GM21619 (cell line): ENCODE data around the gene ZNF740.
"Not testable (repeated sequence)": the region's sequence is repeated elsewhere in the genome, so short reads cannot be mapped to it uniquely, and the experiment has no call there.

Source experiments
- ATAC-seq: cut with Tn5 transposase; IDR thresholded peaks from one replicate; pipeline ENCODE4 v1.9.1; 2021; ENCODE audit not compliant: unreplicated experiment

Gene ZNF740

GRCh38 chr12:53180220-53180930, at the start of gene ZNF740, which contains the start of gene CSAD:
ZNF740 (plus strand) TSS chr12:53180722; CDS start chr12:53181984, 1,262 bp downstream.
CSAD (minus strand) TSS chr12:53180925; CDS start chr12:53173470, 7,455 bp downstream.
- ATAC-seq = peak; percentile 89

GRCh38 chr12:53131844-53132243, 48.7 kb upstream of the ZNF740 start:
- no peak for ATAC-seq

DNA sequence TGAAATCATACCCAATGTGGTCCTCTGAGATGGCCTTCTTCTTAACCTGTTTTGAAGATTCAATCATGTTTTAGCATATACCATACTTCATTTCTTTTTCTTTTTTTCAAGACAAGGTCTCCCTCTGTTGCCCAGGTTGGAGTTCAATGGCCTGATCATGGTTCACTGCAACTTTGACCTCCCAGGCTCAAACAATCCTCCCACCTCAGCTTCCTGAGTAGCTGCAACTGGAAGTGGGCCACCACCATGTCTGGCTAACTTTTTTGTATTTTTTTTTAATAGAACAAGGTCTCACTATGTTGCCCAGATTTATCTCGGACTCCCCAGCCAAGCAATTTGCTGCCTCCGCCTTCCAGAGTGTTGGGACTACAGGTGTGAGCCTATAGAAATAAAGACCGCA, 46.8 kb upstream of the ZNF740 start:
- ATAC-seq = no peak

- no peak for ATAC-seq
These were observed 37.2 kb upstream of the ZNF740 start for GRCh38 chr12:53143355-53143754.

GRCh38 chr12:53145383-53146260, 34.9 kb upstream of the ZNF740 start:
- no peak for ATAC-seq

- no peak for ATAC-seq
These were observed 33.3 kb upstream of the ZNF740 start for GRCh38 chr12:53147181-53147580.

DNA sequence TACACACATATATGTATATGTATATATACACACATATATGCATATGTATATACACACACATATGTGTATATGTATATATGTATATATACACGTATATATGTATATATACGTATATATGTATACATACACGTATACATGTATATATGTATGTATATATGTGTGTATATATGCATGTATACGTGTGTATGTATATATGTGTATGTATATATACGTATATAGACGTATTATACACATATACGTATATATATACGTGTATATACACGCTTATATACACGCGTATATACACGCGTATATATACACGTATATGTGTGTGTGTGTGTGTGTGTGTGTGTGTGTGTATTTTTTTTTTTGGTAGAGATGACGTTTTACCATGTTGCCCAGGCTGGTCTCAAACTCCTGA, 32.9 kb upstream of the ZNF740 start:
- no peak for ATAC-seq

- ATAC-seq = no peak
These were observed 29.5 kb upstream of the ZNF740 start for GRCh38 chr12:53151039-53151438.

GRCh38 chr12:53152390-53152789, 28.1 kb upstream of the ZNF740 start:
- no peak for ATAC-seq

- no peak for ATAC-seq
These were observed 21.2 kb upstream of the ZNF740 start for GRCh38 chr12:53159195-53159839.

DNA sequence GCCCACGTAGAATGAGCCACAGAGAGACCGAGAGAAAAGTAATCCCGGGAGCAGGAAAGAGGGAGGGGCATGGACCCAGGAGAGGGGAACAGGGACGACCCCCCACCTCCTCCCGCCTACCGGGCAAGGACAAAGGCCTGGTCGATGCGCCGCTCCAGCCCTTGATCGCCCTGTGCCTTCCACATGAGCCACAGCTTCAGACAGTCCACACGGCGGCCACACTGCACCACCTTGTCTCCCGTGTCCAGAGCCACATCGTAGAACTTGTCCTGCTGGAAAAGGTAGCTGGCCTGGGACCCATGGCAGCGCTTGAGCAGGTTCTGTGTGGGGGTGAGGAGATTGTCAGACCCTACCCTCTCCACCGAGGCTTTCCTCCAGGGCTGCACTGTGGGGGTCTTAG, 20.5 kb upstream of the ZNF740 start:
- ATAC-seq = no peak

GRCh38 chr12:53160673-53161072, 19.8 kb upstream of the ZNF740 start:
- ATAC-seq = no peak

- no peak for ATAC-seq
These were observed 19.2 kb upstream of the ZNF740 start for GRCh38 chr12:53161119-53161911.

GRCh38 chr12:53163008-53163407, 17.5 kb upstream of the ZNF740 start:
- ATAC-seq = not testable (repeated sequence)

- no peak for ATAC-seq
These were observed 13.7 kb upstream of the ZNF740 start for GRCh38 chr12:53166837-53167236.

- ATAC-seq = no peak
These were observed 10.9 kb upstream of the ZNF740 start for GRCh38 chr12:53169644-53170043.

GRCh38 chr12:53170215-53170614, 10.3 kb upstream of the ZNF740 start:
- ATAC-seq = no peak

DNA sequence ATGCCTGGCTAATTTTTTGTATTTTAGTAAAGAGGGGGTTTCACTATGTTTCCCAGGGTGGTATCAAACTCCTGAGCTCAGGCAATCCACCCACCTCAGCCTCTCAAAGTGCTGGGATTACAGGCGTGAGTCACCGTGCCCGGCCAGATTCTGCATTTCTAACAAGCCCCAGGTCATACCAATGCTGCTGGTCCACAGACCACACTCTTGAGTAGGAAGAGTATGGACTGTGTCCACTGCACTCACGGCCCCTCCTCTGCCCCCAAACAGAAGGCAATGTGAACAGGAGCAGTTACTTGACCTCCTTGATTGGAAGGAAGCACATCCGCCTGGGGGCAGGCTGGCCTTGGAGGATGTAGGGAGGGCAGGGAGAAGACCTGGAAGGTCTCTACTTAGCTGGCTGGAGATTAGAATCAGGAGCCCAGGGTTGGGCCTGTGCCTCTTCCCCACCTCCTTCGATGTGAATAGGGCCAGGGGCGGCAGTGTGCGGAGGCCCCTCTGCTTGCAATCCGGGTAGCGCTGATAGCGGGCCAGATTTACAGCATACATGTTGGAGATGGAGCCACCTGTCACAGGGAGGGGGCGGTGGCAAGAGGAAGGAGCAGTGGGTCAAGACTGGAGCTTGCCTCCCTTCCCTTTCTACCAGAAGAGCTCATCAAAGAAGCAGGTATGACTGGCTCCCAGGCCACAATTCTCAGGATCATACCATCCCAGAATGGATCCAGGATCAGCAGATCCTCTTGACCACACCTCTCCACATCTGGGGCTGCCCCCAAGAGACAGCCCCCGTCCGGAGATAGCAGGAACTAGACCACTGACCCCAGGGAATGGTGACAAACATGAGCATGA, 9.4 kb upstream of the ZNF740 start:
- no peak for ATAC-seq

DNA sequence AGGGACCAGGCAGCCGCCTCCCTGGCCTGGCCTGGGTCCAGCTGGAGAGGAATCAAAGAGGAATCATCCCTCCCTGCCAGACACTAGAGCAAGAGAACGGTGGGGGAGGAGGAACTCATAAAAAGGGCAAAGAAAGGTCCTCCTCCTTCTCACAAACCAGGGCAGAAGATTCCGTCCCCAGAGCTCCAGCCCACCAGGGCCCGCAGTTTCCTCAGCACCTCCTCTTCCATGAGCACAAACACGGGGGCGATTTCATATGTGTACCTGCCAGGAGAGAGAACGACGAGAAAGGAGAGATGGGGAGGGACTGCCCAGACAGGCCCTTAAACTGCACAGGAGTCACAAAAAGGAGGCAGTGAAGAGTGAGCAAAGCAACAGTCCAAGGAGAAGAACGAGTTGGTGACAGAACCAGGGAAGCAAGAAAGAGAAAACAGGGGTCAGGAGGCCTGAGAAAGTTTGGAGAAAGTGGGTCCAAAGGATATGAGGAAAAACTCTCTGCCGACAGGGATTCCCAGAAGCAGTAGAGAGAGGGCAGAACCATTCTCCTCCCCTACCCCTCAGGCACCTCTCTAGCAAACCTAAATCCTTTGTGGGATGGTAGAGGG, 8.7 kb upstream of the ZNF740 start:
- no peak for ATAC-seq
